AG08396 (cell line): ENCODE results near the gene ZNF8.
A peak's percentile ranks its signal among the peaks of the same experiment; 100 is the strongest.
"Not testable (repeated sequence)": the region's sequence is repeated elsewhere in the genome, so short reads cannot be mapped to it uniquely, and the experiment has no call there.

Experiments used
- DNase-seq: peaks from one replicate; pipeline ENCODE4 v3.0.0; 2012; ENCODE audit warnings: low spot score, mixed read lengths

Gene ZNF8

GRCh38 chr19:58336820-58337219, 58.1 kb downstream of the ZNF8 start:
- no peak for DNase-seq

GRCh38 chr19:58338336-58338735, 59.6 kb downstream of the ZNF8 start:
- no peak for DNase-seq

GRCh38 chr19:58338825-58339558, 60.2 kb downstream of the ZNF8 start:
- DNase-seq, result no peak

GRCh38 chr19:58345558-58345957, 66.8 kb downstream of the ZNF8 start:
- DNase-seq, result no peak

GRCh38 chr19:58346961-58347929, 68.5 kb downstream of the ZNF8 start:
- DNase-seq, result peak; percentile 96

GRCh38 chr19:58348080-58348479, 69.3 kb downstream of the ZNF8 start:
- not testable (repeated sequence) for DNase-seq

- DNase-seq, result no peak
These were observed 70.8 kb downstream of the ZNF8 start for GRCh38 chr19:58349590-58349989.

- no peak for DNase-seq
These were observed 71.5 kb downstream of the ZNF8 start for GRCh38 chr19:58350001-58350861.

GRCh38 chr19:58350871-58351557, 72.3 kb downstream of the ZNF8 start:
- DNase-seq, result no peak

- DNase-seq, result no peak
These were observed 72.8 kb downstream of the ZNF8 start for GRCh38 chr19:58351558-58351878.

- DNase-seq, result no peak
These were observed 73.4 kb downstream of the ZNF8 start for GRCh38 chr19:58351990-58352755.
